ENCODE measurements around the gene SMG6.

DNA sequence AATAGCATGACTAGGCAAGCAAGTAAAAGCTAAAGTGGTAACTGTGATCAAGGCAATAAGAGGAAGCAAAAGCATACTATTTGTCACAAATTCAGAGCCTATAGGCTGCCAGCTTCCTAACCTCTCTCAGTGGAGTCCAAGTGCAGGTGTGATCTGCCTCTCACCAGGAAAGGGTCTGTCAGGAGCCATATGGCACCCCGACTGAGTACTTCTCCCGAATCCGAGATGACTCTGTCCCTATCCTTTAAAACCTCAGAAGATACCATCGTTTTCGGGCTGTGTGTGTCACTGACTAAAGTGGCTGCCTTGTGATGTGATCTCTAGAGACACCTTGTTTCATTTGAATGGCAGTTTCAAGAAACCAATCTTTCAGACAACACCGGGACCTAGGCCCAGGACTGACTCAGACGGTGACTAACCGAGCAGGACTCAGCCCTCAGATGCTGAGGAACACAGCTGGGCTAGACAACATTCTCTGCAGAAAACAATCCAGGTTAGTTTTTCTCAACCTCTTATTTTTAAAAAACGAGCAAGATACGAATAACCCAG, 63.6 kb downstream of the SMG6 start:
- TF ChIP-seq, protein P1, sequence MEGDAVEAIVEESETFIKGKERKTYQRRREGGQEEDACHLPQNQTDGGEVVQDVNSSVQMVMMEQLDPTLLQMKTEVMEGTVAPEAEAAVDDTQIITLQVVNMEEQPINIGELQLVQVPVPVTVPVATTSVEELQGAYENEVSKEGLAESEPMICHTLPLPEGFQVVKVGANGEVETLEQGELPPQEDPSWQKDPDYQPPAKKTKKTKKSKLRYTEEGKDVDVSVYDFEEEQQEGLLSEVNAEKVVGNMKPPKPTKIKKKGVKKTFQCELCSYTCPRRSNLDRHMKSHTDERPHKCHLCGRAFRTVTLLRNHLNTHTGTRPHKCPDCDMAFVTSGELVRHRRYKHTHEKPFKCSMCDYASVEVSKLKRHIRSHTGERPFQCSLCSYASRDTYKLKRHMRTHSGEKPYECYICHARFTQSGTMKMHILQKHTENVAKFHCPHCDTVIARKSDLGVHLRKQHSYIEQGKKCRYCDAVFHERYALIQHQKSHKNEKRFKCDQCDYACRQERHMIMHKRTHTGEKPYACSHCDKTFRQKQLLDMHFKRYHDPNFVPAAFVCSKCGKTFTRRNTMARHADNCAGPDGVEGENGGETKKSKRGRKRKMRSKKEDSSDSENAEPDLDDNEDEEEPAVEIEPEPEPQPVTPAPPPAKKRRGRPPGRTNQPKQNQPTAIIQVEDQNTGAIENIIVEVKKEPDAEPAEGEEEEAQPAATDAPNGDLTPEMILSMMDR (IDR thresholded peaks at IDR 0.05), result no peak
- TF ChIP-seq POLR2AphosphoS5 (IDR thresholded peaks at IDR 0.05), result peak in 1 of 2 donors; percentile 32
- no peak for TF ChIP-seq POLR2A (IDR thresholded peaks at IDR 0.05)

Data from upper lobe of left lung (tissue), 4 donors.